ENCODE results near the gene DGKE.

DGKE gene

DNA sequence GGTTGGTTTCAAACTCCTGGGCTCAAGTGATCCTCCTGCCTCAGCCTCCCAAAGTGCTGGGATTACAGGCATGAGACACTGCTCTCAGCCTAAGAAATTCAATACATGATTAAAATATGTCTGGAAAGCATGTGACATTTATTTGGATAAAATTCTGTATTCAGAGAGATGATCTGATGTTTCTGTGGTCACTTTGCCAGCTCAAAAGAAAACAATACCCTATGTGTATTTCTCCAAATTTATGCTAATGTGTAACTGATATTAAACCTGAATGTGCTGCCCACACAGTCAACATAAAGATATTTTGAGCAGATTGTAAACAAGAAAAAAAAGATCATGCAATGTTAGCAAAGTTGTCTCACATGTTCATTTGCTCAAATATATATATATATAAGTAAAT lies 16.9 kb upstream of the DGKE start:
- no peak for DNase-seq

GRCh38 chr17:56819030-56819429 lies 14.9 kb upstream of the DGKE start:
- DNase-seq = no peak

- DNase-seq = peak; percentile 38 to 39
These were observed 14.4 kb upstream of the DGKE start for GRCh38 chr17:56819431-56820145.

- no peak for DNase-seq
These were observed 13.7 kb upstream of the DGKE start for GRCh38 chr17:56820207-56820606.

DNA sequence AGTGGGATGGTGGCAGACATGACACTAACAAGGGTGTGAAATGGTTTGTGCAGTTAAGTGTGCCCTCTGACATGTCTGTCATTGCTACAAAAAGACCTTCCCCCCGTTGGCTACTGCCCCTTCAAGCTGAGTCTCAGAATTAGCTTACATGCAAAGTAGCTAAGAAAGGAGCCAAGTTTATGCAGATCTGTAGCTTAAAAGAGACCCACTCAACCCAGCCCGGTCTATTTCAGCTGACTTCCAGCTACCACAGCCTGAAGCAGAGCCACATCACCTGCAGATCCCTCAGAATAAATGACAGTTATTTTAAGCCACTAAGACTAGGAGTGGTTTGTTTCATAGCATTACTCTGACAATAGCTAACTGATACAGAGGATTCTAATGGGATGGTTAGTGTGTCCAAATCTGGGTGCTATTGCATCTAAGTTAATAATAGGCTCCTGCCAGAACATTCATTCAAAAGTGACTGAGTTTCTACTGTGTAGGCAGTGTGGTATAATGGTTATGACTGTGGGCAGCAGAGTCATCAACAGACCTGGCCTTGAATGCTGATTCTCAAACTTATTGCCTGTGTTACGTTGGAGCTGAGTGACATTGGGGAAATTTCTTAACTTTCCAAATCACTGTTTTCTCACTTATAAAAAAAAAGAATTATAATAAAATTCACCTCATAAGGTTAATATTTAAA lies 12.0 kb upstream of the DGKE start:
- no peak for DNase-seq

- DNase-seq = no peak
These were observed 11.2 kb upstream of the DGKE start for GRCh38 chr17:56822725-56823124.

GRCh38 chr17:56823848-56824247 lies 10.1 kb upstream of the DGKE start:
- DNase-seq = no peak

DNA sequence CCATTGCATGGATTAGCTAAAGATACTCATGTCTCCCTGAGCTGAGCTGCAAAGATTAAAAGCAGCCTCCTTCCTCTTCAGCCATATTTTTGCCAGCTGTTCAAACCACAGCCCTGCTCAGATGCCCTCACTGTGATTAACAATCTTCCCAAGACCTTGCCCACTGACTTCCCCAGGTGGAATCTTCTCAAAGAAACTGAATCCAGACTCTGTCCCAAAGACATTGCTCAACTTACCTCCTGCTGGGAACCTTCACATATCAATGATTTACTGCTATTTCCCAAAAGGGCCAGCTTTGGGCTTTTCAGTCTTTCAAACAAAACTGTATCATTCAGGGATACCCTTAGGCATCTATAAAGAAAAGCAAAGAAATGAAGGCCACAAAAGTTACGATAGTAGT lies 9.4 kb upstream of the DGKE start:
- no peak for DNase-seq

- DNase-seq = no peak
These were observed 7.1 kb upstream of the DGKE start for GRCh38 chr17:56826611-56827414.

DNA sequence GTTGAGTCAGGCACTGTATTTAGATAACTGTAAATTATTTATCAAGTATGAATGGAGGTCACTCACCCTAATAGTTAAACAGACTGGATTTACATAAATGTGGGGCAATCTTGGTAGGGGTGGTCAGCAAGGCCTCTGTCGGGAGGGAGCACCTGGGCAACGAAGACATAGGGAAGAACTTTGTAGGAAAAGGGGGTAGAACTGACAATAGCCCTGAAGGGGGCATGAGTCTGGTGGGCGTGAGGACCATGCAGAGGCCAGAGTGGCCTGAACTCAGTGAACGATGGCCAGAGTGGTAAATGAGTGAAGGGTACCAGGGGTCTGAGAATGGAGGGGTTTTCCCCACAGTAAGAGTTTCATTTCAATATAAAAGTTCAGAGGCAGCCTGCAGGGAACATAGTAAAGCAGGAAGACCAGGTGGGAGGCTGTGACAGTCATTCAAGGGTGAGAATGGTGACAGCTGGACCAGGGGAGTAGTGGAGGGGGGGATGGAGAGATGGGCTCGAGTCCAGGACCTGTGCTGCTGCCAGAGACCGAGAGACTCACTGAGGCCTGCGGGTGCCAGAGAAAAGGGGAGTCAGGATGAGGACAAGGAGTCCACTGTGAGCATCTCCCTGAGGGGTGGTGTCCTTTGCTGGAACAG lies 3.1 kb upstream of the DGKE start:
- DNase-seq = no peak

DNA sequence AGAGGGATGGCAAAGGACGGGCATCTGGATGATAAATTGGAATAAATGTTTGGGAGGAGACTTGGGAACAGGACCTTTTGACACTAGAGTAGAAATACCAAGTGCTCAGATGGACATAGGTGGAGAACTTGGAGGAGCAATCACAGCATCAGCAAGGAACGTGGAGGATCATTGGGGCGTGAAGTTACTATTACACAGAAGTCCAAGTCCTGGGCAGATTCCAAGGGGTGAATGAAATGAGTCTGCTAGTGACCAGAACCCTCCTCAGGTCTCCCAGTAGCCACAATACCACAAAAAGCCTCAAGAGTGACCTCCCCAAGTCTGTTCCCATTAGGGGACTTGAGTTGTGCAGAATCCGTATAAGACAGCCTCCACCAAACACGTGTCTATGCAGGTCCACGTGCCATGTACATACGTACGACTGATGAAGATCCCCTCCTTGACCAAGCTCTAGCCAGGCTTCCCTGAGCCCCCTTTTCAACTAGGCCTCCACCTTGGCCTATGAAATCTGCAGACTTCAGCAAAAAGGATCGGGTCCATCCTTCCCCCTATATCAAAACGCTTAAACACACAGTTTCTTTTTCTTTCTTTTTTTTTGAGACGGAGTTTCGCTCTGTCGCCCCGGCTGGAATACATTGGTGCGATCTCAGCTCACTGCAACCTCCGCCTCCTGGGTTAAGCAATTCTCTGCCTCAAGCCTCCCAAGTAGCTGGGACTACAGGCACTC lies 2.4 kb upstream of the DGKE start:
- DNase-seq = no peak

DNA sequence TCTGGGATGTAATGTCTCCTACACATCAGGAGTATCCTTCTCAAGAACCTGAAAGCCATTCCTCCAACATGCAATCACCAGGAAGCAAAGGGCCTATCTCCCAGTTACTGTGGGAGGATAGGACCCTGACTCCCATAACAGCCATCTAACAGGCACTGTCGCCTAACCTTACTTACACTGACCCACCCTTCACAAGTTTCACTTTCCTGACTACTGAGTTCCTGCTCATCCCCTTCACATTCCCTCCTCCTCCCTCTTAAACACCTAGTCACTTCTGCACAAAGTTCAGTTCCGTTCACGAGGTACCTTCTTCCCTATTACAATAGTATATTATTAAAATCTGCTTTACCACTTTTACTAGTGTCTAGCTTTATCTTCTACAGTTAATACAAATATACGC lies 1.5 kb upstream of the DGKE start:
- no peak for DNase-seq

GRCh38 chr17:56833057-56833808 lies 718 bp upstream of the DGKE start:
- DNase-seq = peak in 1 of 2 experiments; percentile 78

GRCh38 chr17:56834380-56835263 lies 671 bp downstream of the DGKE start:
- peak in 1 of 2 experiments; percentile 27 for DNase-seq

DNA sequence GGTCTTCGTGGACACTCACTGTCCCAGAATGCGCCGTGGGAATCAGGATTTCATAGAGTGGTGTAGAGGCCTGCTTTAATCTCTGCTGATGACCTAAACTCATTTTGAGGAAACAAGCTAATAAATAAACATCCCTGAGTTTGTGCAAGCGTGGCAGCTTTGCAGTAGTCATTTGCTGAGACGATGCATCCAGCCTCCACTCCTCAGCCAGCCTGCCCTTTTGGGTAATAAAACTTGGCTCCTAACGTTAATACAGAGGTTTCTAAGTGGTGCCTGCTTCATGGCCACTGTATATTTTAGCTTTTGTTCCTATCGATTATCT lies 1.3 kb downstream of the DGKE start:
- DNase-seq = no peak

DNA sequence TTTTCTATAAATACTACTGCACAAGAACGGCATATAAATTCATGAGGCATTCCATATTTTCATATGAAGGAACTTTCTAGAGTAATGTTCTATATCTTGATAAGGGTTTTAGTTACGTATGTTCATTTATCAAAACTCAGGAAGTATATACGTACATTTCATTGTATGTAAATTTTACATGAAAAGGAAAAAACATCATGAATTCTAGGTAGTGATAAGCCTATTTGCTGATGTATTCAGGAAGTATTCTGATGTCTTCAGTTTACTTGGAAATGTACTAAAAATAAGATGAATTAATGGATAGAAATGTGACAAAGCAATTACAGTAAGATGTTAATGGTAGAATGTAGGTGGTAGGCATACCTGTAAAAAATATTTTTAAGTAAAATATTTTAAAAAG lies 4.7 kb downstream of the DGKE start:
- DNase-seq = no peak

DNA sequence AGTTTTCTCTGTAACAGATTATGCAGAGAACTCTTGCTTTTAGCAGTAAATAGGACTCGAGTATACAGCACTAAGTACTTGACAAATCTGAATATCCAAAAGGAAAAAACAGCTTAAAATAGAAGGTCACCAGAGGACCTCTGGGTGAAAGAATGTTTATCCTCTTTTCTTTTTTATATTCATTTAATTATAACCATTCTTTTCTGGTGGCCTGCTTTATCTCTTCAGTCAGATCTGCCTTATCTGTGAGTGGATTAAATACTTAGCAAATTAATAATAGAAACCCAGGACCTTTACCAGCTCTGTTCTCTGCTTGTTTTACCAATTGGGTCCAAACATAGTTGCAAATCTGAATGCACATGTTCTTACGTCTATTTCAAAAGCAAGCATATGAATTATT lies 8.6 kb downstream of the DGKE start:
- no peak for DNase-seq

DNA sequence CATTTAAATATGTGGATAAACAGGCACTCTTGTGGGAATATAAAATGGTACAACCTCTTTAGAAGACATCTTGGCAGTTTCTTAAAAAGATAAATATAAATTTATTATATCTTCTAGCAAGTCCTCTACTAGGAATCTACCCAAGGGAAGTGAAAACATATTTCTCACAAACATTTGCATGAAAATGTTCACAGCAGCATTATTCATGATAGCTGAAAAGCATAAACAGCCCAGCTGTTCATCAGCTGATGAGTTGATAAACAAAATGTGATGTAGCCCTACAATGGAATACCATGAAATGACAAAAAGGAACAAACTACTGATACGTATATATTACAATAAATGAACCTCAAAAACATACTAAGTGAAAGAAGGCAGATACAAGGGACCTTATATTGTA lies 12.0 kb downstream of the DGKE start:
- DNase-seq = no peak

DNA sequence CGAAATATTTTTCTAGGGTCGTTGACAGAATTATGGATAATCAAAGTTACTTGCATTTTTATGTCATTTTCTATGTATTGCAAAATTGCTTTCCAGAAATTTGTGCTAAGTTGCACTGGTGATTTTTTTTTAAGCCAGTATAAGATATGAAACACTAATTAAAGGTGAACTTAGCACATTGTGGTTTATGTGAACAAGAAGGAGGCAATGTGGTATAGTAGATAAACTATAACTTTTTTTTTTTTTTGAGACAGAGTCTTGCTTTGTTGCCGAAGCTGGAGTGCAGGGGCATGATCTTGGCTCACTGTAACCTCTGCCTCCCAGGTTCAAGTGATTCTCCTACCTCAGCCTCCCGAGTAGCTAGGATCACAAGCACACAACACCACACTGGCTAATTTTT lies 13.2 kb downstream of the DGKE start:
- no peak for DNase-seq

GRCh38 chr17:56849131-56849530 lies 15.2 kb downstream of the DGKE start:
- DNase-seq = no peak

GRCh38 chr17:56850591-56850990 lies 16.6 kb downstream of the DGKE start:
- no peak for DNase-seq

Data from NCI-H187 (cell line).